HG03521 (cell line): ENCODE measurements around the gene HSD3B1.
"Not testable (repeated sequence)": the region's sequence is repeated elsewhere in the genome, so short reads cannot be mapped to it uniquely, and the experiment has no call there.

Source experiments
- ATAC-seq: cut with Tn5 transposase; IDR thresholded peaks from one replicate; pipeline ENCODE4 v1.9.1; 2021; ENCODE audit warnings: mild to moderate bottlenecking, moderate library complexity; ENCODE audit not compliant: unreplicated experiment

HSD3B1 gene

DNA sequence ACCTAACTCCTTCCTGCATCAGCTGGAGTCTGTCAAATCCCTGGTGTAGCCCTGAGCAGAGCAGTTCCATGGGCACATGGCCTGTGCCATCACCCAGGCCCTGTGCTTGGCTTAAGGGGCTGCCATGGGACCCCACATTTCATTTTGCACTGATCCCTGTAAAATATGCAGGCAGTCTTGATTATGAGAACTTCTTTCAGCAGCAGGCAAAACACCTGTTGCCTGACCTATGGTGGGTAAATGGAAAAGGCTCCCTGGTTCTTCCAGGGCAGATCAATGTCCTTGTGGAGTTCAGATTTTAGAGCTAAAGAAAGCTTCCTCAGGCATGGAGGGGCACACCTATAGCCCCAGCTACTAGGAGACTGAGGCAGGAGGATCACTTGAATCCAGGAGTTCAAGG lies 44.2 kb downstream of the HSD3B1 start:
- no peak for ATAC-seq

GRCh38 chr1:119552656-119553055 lies 45.6 kb downstream of the HSD3B1 start:
- ATAC-seq: not testable (repeated sequence)

DNA sequence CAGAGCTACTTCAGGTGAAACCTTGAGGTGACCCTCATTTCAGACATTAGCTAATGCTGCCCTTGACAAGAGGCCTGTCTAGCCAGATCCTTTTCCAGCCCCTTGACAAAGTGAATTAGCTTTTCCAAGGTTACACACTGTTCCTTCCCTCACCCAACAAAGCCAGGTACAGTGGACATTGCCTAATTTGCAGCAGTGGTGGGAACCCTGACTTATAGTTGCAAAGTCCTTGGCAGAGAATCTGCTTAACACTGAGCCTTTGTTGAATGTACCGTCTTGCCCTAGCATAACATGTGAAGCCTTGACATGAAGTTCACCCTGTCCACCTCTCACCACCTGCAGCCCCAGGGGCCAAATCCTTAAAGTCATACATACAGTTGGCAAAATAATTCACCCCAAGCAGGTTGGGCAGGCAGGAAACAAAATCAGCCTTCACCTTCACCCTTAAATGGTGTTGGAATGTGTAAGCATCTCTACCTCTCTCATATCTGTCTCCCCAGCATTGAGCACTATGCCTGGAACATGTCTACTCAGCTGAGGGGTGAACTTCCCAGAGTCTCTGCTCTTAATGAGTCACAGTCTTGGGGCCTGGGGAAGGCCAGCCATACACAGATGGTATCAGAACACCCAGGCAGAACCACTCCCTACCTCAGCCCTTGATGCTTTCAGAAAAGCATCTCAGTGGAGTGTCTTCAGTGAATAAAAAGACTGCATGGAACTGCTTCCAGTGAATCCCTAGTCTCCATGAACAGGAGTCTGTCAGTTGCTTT lies 46.5 kb downstream of the HSD3B1 start:
- ATAC-seq: not testable (repeated sequence)

- no peak for ATAC-seq
These were observed 47.2 kb downstream of the HSD3B1 start for GRCh38 chr1:119554183-119554582.

GRCh38 chr1:119556423-119556822 lies 49.4 kb downstream of the HSD3B1 start:
- no peak for ATAC-seq

DNA sequence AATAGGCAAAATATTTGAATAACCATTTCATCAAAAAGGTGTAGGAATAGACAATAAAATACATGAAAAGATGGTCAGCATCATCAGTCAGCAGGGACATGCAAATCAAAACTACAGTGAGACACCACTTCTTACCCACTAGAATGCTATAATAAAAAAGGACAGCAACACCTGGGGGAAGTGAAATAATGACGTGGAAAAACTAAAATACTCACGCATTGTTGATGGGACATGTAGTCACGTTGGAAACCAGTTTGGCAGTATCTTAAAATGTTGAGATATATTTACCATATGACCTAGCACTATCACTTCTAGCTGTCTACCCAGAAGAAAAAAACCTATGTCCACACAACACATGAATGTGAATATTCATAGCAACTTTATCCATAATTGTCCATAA lies 53.4 kb downstream of the HSD3B1 start:
- not testable (repeated sequence) for ATAC-seq

DNA sequence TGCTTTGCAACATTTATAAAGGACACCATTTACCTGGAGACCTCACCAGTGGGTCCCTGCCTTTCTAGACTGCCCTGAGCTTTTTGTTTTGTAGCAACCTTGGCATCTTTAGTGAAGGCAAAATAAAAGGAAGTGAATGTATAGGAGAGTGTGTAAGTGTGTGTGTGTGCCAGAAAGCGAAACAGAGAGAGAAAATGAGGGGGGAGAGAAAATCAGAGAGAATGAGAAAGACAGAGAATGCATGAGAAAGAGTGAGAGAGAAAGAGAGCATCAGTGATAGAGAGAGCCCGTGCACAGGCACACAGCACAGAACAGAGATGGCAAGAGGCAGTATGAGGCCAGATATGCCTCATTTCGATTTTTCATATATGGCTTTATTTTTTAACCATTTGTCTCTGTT lies 57.5 kb downstream of the HSD3B1 start:
- ATAC-seq: peak; percentile 60
